ENCODE results near the gene FBXO27. TPM values are rescaled to one million over a fixed set of nuclear protein-coding genes. Genes with fewer than 3 reads are reported as not detected.

Gene FBXO27
- total and polyA plus RNA-seq, 2 of the 13 experiments (the other 11 are each of a cell fraction or from before 2014, with no cell fraction given): 0.15 to 2.8 TPM

DNA sequence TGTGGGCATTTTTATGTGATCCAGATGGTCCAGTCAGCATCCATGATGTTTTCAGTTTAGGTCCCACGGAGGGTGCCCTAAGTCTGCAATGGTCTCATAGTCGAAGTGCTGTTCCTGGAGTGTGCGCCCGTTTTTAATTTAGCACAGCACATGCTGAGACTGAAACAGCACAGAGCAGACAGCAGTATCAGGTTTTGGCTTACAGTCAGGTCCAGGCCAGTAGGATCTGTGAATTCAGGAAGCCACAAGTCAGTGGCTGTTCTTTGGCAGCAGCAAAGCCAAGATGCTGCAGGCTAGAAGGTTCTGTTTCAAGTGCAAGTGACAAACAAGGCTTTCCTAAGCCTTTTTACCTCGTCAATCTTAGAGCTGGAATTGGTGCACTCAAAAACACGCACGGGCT is 18.3 kb downstream of the FBXO27 start (continued):
- no peak for TF ChIP-seq FOSL1 (CRISPR knock-in tag; IDR thresholded peaks at IDR 0.05; ENCODE audit: borderline replicate concordance)
- no peak for TF ChIP-seq ARNT2 (CRISPR knock-in tag; IDR thresholded peaks at IDR 0.05; ENCODE audit: low read depth)

DNA sequence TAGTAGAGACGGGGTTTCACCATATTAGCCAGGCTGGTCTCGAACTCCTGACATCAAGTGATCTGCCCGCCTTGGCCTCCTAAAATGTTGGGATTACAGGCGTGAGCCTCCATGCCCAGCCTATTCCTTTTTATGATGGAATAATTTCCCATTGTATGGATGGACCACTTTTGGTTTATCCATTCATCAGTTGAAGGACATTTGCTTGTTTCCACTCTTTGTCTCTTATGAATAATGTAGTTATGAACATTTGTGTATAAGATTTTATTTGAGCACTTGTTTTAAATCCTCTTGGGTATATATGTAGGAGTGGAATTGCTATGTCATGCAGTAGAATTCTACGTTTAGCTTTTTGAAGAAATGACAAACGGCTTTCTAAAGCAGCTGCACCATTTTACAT is 23.3 kb downstream of the FBXO27 start:
- H4K20me1 ChIP-seq (ENCODE audit: insufficient read depth, low read length): no peaks in the 10 kb centered on the region
- H2AFZ ChIP-seq (ENCODE audit: low read length): no peak overlapping the region
- 0 out of 2 replicates have a peak, but pooled peaks cover 5% of the 10 kb centered on the region for H3K4me1 ChIP-seq (ENCODE audit: insufficient read depth, low read length)
- no peak for ATAC-seq
- H3K4me3 ChIP-seq (replicated peaks in 1 of 3; ENCODE audit: insufficient read depth in 1 of 3, low read depth in 2 of 3, low read length in 3 of 3): no peak overlapping the region
- no peak overlapping the region for H3K4me2 ChIP-seq (ENCODE audit: low read depth, low read length)
- intact Hi-C loops (cut with micrococcal nuclease; ENCODE audit: unreplicated experiment) (no loop called here), in situ Hi-C loops (cut with HindIII; ENCODE audit: extremely low pct_ligation_motif_present, low pct_unique_long_range_greater_than_20kb) (no loop called here)
- H3K9ac ChIP-seq (ENCODE audit: insufficient read depth, low read depth, low read length): no peak overlapping the region
- DNase-seq (ENCODE audit: low spot score): no peak
- H3K27me3 ChIP-seq (ENCODE audit: control insufficient read depth in 1 of 2, insufficient read depth in 2 of 2, low read length in 2 of 2): no peaks in the 10 kb centered on the region
- CTCF ChIA-PET (ENCODE audit: low intra/inter-chr PET ratio, low total read pairs): no interaction called here
- no peaks in the 10 kb centered on the region for H3K79me2 ChIP-seq (ENCODE audit: insufficient read depth, low read length)
- H3K36me3 ChIP-seq (replicated peaks in 1 of 2; ENCODE audit: control insufficient read depth in 1 of 2, insufficient read depth in 2 of 2, low read length in 2 of 2): no peaks in the 10 kb centered on the region
- no TSS peak for BruUV-seq (replicated peaks)
- WGBS (ENCODE audit: low lambda C conversion rate): 48% methylated on average over 6 of the region's 6 CpGs
- no peak for TF ChIP-seq ZBTB7A (CRISPR knock-in tag; IDR thresholded peaks at IDR 0.05)
- TF ChIP-seq, protein P1, sequence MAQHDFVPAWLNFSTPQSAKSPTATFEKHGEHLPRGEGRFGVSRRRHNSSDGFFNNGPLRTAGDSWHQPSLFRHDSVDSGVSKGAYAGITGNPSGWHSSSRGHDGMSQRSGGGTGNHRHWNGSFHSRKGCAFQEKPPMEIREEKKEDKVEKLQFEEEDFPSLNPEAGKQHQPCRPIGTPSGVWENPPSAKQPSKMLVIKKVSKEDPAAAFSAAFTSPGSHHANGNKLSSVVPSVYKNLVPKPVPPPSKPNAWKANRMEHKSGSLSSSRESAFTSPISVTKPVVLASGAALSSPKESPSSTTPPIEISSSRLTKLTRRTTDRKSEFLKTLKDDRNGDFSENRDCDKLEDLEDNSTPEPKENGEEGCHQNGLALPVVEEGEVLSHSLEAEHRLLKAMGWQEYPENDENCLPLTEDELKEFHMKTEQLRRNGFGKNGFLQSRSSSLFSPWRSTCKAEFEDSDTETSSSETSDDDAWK (CRISPR knock-in tag; IDR thresholded peaks at IDR 0.05): no peak
- TF ChIP-seq, protein P2, sequence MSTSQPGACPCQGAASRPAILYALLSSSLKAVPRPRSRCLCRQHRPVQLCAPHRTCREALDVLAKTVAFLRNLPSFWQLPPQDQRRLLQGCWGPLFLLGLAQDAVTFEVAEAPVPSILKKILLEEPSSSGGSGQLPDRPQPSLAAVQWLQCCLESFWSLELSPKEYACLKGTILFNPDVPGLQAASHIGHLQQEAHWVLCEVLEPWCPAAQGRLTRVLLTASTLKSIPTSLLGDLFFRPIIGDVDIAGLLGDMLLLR (CRISPR knock-in tag; IDR thresholded peaks at IDR 0.05): no peak
- no peak for TF ChIP-seq SOX5 (CRISPR knock-in tag; IDR thresholded peaks at IDR 0.05; ENCODE audit: borderline replicate concordance)
- no peak for TF ChIP-seq ZNF382 (CRISPR knock-in tag; IDR thresholded peaks at IDR 0.05; ENCODE audit: borderline replicate concordance)
- TF ChIP-seq HDAC2 (CRISPR knock-in tag; IDR thresholded peaks at IDR 0.05): no peak
- TF ChIP-seq CCAR2 (optimal IDR thresholded peaks at IDR 0.05; ENCODE audit: low read depth, low read length): no peak
- H3K27ac ChIP-seq (ENCODE audit: extremely low read length, insufficient read depth, low read length): no peak overlapping the region
- POLR2A ChIA-PET: no interaction called here
- no peaks in the 10 kb centered on the region for H3K9me3 ChIP-seq (ENCODE audit: low read length)
- FAIRE-seq: no peak
